ENCODE data around the gene ARHGAP33.

The ARHGAP33 gene

DNA sequence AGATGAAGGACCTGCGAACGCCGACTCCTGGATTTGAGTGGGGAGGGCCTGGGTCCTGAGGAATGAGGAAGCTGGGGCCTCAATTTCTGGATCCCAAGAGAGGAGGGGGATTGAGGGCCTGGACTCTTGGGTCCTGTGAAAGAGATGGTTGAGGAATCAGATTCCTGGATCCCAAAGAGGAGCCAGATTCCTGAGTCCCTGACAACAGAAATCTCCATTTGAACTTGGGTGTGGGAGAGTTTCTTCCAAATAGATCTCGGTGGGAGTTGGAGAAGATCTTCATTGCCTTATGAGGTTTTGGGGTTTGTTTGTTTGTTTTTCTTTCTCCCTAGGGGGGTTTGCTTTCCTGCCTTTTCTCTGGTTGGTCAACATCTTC is 29.3 kb upstream of the ARHGAP33 start:
- Mint-ChIP-seq H3K4me3 (peak overlapping the region; percentile 95), H3K4me1 (ENCODE audit: low read depth) (peaks cover 56% of the 10 kb centered on the region), H3K27me3 (no peaks in the 10 kb centered on the region), H3K36me3 (peaks cover 5% of the 10 kb centered on the region), H3K27ac (peak overlapping the region; percentile 99), H3K9me3 (ENCODE audit: low read depth) (no peaks in the 10 kb centered on the region)

DNA sequence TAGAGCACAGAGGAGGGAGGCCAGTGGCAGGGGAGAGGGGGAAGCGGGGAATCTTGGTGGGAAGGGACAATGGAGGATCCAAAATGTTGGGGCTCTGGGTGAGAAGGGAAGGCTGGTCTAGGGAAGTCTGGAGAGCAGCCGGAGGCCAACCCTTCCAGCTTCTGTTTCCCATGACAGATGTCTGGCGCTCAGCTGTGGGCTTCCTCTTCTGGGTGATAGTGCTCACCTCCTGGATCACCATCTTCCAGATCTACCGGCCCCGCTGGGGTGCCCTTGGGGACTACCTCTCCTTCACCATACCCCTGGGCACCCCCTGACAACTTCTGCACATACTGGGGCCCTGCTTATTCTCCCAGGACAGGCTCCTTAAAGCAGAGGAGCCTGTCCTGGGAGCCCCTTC is 28.8 kb upstream of the ARHGAP33 start:
- H3K36me3 Mint-ChIP-seq = peaks cover 5% of the 10 kb centered on the region
- peaks cover 56% of the 10 kb centered on the region for H3K4me1 Mint-ChIP-seq (ENCODE audit: low read depth)
- H3K27ac Mint-ChIP-seq = peak overlapping the region; percentile 99
- H3K27me3 Mint-ChIP-seq = no peaks in the 10 kb centered on the region
- H3K4me3 Mint-ChIP-seq = peak overlapping the region; percentile 95
- H3K9me3 Mint-ChIP-seq (ENCODE audit: low read depth) = no peaks in the 10 kb centered on the region

DNA sequence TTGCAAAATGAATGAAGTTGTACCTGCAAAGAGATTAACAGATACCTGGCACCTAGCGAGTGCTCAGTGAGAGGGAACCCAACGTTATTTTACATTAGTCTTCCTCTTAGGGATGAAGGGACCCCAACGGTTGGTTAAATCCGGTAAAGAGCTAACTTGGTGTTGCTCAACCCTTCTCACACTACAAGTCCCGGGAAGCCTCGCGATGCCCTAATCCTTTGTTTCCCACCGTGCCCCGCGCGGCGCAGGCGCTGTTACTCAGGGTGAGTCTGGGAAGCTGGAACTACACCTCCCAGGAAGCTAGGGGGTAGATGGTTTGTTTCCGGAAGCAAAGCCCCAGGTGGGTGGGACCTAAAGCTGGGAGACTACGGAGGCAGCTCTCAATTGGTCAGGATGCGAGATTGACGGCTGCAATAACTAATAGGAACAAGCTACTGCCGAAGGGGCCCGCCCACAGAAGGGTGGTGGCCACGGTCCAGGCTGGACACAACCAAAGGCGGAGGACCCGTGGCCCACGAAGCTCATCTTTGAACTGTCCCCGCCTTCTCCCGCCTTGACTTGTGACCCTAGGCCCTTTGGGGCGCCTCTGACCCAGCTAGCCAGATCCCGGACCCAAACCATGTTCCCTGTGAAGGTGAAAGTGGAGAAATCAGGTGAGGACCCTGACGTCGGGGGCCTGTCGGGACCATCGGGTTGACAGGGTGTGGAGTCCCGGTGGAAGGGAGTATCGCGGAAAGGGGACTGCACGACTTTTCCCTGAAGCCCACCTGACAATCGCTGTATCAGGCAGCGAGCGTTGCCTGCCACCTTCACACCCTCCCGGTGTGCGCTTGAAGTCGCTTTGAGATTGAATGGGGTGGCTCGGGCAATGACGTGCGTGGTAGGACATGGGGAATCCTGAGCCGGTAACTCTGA is 27.0 kb upstream of the ARHGAP33 start, which contains the start of gene LIN37:
LIN37 (plus strand) TSS at position 471 of the 915 bp plus-strand sequence; CDS start at position 620, 149 bp downstream.
- H3K4me1 Mint-ChIP-seq (ENCODE audit: low read depth) = peaks cover 42% of the 10 kb centered on the region
- H3K27ac Mint-ChIP-seq = peak within 1 kb of the TSS; percentile 95
- peak within 1 kb of the TSS; percentile 97 for H3K4me3 Mint-ChIP-seq
- no peaks in the 10 kb centered on the region for H3K36me3 Mint-ChIP-seq
- no peaks in the 10 kb centered on the region for H3K9me3 Mint-ChIP-seq (ENCODE audit: low read depth)
- H3K27me3 Mint-ChIP-seq = no peaks in the 10 kb centered on the region

DNA sequence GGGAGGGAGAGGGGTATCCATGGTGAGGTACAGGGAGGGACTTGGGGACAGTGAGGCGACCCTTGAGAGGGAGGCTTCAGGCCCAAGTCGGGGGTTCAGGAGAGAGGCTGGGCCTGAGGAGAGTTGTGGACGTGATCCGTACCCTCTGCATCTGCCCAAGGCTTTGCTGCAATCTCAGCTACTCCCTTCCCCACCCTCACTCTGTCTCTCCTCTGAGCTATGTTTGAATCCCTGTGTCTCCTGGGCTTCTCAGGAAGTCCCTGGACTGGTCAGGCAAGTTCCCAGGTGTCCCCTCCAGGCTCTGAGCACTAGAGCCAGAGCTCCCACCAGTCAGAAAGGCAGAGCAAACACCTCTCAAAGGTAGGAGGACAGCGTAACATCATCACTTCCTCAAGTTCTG is 25.2 kb upstream of the ARHGAP33 start:
- Mint-ChIP-seq H3K27me3 (no peaks in the 10 kb centered on the region), H3K27ac (no peak overlapping the region), H3K36me3 (no peaks in the 10 kb centered on the region), H3K4me3 (peak overlapping the region; percentile 27), H3K4me1 (ENCODE audit: low read depth) (peaks cover 33% of the 10 kb centered on the region), H3K9me3 (ENCODE audit: low read depth) (no peaks in the 10 kb centered on the region)

DNA sequence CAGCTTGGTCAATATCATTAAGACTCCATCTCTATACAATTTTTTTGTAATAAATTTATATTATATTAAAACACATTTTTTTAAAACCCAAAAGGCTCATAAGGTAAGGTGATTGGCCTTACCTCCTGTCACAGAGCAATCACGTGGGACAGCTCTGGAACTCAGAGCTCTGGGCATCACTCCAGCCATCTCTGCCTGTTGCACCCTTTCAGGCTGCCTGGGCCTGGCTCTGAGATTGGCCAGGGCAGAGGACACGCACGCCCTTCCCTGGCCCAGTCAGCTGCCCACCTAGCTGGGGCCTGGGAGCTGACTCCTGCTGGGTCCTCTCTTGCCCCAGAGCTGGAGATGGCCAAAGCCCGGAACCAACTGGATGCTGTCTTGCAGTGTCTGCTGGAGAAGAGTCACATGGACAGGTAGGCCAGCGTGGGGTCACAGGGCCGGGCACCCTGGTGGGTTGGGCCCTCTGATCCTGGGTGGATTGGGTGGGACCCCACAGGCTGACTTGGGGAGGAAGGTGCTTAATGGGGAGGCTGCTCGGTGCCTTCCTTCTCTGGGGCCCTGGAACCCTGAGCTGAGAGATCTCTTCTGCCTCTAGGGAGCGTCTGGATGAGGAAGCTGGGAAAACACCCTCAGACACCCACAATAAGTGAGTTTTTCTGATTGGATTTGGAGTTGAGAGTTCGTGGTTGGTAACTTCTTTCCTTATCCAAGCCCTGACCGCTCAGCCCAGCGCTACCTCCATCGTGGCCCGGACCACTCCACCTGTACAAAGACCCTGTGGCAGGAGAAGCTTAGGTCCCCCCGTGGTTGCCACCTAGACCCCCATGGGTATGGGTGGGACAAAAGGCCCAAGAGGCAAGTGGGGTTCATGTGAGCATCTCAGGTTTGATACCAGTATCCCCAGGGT is 23.3 kb upstream of the ARHGAP33 start:
- H3K27ac Mint-ChIP-seq = no peak overlapping the region
- H3K27me3 Mint-ChIP-seq = no peaks in the 10 kb centered on the region
- no peak overlapping the region for H3K4me3 Mint-ChIP-seq
- H3K4me1 Mint-ChIP-seq (ENCODE audit: low read depth) = peaks cover 28% of the 10 kb centered on the region
- H3K9me3 Mint-ChIP-seq (ENCODE audit: low read depth) = no peaks in the 10 kb centered on the region
- no peaks in the 10 kb centered on the region for H3K36me3 Mint-ChIP-seq

DNA sequence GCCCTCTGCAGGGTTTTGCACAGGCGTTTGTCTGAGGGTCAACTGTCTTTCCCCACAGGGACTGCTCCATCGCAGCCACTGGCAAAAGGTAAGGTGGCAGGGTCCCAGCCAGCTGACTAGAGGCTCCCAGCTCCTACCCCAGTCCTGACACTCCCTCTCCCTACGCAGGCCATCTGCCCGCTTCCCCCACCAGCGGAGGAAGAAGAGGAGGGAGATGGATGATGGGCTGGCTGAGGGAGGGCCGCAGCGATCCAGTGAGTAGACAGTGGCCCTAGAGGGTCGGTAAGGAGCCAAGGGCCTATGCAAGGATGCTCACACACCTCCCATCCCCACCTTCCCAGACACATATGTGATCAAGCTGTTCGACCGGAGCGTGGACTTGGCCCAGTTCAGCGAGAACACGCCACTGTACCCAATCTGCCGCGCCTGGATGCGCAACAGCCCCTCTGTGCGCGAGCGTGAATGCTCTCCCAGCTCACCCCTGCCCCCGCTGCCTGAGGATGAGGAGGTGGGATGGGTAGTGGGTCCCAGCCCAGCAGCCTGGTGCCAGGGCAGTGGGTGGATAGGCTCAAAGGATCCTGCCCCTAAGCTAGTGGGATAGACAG is 22.5 kb upstream of the ARHGAP33 start:
- Mint-ChIP-seq H3K27ac (no peak overlapping the region), H3K4me3 (no peak overlapping the region), H3K9me3 (ENCODE audit: low read depth) (no peaks in the 10 kb centered on the region), H3K36me3 (no peaks in the 10 kb centered on the region), H3K4me1 (ENCODE audit: low read depth) (peaks cover 34% of the 10 kb centered on the region), H3K27me3 (no peaks in the 10 kb centered on the region)

DNA sequence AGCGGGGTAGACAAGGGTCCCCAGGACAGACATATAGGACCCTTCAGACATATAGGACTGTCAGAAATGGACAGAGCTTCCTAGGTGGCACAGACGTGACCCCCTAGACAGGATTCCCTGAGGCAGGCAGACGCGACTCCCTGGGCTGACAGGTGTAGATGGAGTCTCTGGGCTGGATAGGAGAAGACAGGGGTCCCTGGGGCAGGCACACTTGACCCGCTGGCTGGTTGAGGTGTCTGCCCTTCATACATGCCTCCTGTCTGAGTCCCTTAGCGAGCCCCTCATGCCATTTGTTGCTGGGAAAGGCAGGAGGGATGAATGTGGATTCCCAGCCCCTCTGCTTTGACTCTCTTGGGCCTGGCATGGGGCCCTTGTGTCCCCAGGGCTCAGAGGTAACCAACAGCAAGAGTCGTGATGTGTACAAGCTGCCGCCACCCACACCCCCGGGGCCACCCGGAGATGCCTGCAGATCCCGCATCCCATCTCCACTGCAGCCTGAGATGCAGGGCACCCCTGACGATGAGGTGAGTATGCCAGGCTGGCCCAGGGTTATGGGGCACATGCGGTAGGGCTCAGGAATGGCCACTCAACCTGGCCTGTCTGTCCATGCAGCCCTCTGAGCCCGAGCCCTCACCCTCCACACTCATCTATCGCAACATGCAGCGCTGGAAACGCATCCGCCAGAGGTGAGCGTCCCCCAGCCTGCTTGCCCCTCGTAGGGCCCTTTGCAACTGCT is 21.6 kb upstream of the ARHGAP33 start:
- Mint-ChIP-seq H3K4me1 (ENCODE audit: low read depth) (peaks cover 27% of the 10 kb centered on the region), H3K36me3 (no peaks in the 10 kb centered on the region), H3K9me3 (ENCODE audit: low read depth) (no peaks in the 10 kb centered on the region), H3K4me3 (no peak overlapping the region), H3K27ac (no peak overlapping the region), H3K27me3 (no peaks in the 10 kb centered on the region)

DNA sequence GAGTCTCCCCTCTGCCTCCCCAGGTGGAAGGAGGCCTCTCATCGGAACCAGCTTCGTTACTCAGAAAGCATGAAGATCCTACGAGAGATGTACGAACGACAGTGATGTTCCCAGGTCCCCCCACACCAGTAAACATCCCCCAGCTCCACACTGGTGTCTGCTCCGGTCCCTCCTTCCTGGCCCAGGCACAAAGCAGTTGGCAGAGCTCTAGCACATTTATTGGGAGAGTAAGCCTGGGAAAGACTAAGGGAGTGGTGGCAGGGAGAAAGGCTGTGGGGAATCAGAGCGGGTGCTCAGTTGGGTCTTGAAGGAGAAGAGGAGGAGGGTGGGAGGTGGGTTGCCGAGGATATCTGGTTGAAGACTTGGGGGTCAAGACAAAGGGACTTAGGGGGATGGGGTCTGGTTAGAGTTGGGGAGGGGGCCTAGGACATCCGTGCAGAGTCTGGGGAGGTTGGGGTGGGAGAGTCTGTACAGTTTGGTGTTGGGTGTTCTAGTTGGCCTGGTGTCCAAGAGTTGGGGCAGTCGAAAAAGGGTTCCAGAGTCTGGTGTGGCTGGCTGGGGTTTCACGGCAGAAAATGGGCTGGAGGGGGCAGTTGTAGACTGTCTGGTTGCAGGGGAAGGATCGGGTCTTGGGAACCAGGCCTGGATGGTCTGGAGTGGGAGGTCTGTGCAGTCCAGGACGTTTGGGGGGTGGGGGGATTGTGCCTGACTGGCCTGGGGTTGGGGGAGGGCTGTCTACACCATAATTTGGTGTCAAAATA is 20.8 kb upstream of the ARHGAP33 start:
- no peak overlapping the region for H3K27ac Mint-ChIP-seq

DNA sequence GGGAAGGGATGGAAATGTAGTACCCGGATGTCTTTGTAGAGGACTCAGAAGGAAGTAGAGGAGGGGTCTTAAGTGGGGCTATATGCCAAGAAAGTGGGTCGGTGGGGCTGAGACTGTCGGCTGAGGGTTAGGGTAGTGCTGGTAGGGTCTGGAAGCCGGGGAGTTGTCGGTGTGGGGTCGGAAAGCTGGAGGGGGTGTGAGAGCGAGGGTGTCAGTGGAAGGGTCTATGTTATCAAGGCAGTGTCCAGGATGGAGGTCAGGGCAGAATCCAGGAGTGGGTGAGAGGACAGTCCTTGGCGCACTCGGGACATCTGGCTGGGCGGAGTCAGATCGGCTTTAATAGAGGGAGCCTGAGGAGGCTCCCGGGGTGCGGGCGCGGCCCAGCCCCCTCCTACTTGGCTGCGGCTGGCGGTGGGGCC is 20.2 kb upstream of the ARHGAP33 start:
- peak overlapping the region; percentile 51 for H3K4me3 Mint-ChIP-seq
- no peaks in the 10 kb centered on the region for H3K27me3 Mint-ChIP-seq
- no peaks in the 10 kb centered on the region for H3K9me3 Mint-ChIP-seq (ENCODE audit: low read depth)
- H3K4me1 Mint-ChIP-seq (ENCODE audit: low read depth) = peaks cover 27% of the 10 kb centered on the region
- H3K36me3 Mint-ChIP-seq = no peaks in the 10 kb centered on the region
- H3K27ac Mint-ChIP-seq = no peak overlapping the region

More for the DNA sequence above, 20.8 kb upstream of the ARHGAP33 start:
- Mint-ChIP-seq H3K9me3 (ENCODE audit: low read depth) (no peaks in the 10 kb centered on the region), H3K27me3 (no peaks in the 10 kb centered on the region), H3K36me3 (no peaks in the 10 kb centered on the region), H3K4me1 (ENCODE audit: low read depth) (peaks cover 30% of the 10 kb centered on the region), H3K4me3 (peak overlapping the region; percentile 51)

DNA sequence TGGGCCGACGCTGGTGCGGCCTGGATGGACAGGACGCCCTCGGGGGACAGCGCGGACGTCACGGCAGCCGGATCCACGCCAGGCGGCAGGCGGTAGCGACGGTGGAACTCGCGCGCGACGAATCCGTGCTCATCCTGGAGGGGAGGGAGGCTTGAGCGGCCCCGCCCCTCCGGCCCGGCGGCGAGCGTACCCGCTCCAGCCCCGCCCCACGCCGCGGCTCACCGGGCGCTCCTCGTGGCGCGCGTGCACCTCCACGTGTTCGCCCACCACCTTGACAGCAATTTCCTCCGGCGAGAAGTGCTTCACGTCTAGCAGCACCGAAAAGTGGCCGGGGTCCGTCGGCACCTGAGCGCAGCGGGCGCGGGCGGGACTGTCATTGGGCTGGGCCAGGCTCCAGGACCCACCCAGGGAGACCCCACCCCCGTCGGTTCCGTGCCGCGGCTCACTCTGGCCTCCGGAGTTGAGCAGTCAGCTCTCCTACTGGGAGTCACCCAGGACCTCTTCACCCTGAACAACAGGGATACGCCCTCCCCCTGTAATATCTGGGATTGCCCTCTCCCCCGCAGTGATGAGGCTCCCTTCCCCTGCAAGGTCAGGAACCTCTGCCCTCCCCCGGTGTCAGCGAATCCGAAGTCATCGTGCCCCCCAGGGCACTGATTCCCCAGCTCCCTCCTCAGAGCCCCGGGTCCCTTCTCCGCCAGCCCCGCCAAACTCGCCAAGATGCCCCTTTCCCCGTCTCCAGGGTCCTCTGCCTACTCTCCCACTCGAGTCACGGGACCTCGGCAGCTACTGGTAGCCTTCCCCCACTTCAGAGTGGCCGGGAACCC is 19.6 kb upstream of the ARHGAP33 start:
- peak overlapping the region; percentile 68 for H3K4me3 Mint-ChIP-seq
- H3K36me3 Mint-ChIP-seq = no peaks in the 10 kb centered on the region
- H3K9me3 Mint-ChIP-seq (ENCODE audit: low read depth) = no peaks in the 10 kb centered on the region
- H3K27me3 Mint-ChIP-seq = no peaks in the 10 kb centered on the region
- no peak overlapping the region for H3K27ac Mint-ChIP-seq
- peaks cover 27% of the 10 kb centered on the region for H3K4me1 Mint-ChIP-seq (ENCODE audit: low read depth)

DNA sequence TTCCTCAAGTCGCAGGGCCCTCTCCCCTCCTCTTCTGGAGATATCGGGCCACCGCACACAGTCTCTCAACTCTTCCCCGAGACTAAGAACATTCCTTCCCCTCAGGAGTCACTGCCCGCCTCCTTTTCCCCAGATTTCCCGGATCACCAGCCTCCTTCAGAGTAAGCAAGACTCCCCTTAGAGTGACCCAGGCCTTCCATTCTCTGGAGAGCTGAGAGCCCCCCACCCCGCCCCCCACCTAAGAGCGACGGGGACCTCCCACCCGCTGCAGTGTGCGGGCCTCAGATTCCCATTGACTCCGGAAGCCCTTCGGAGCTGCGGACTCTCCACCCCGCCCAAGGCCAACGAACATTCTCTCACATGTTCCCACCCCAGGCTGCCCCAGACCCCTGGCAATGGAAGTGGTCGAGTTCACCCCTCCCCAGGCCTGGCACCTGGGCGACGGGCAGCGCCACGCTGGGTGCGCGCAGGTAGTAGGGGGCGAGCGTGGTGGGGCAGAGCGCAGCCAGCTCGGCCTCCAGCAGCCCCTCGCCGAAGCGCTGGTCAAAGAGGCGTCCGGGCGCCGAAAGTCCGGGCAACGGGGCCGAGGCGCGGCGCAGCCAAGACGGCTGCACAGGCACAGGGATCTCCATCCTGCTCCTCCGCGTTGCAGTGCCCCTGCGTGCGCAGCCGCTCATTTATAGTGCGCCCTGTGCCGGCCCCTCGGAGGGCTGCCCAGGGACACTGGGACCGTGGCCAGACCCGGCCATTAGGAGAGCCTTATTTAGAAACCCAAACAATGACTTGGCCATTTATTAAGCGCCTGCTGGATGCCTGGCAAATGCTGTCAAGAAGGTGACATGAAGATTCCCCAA is 18.8 kb upstream of the ARHGAP33 start, which contains the start of gene HSPB6:
HSPB6 (minus strand) TSS at position 653 of the 854 bp plus-strand sequence; CDS start at position 632, 21 bp downstream.
- no peaks in the 10 kb centered on the region for H3K27me3 Mint-ChIP-seq
- H3K9me3 Mint-ChIP-seq (ENCODE audit: low read depth) = no peaks in the 10 kb centered on the region
- H3K36me3 Mint-ChIP-seq = no peaks in the 10 kb centered on the region
- peaks cover 27% of the 10 kb centered on the region for H3K4me1 Mint-ChIP-seq (ENCODE audit: low read depth)
- H3K27ac Mint-ChIP-seq = peak within 1 kb of the TSS; percentile 95
- peak within 1 kb of the TSS; percentile 96 for H3K4me3 Mint-ChIP-seq

DNA sequence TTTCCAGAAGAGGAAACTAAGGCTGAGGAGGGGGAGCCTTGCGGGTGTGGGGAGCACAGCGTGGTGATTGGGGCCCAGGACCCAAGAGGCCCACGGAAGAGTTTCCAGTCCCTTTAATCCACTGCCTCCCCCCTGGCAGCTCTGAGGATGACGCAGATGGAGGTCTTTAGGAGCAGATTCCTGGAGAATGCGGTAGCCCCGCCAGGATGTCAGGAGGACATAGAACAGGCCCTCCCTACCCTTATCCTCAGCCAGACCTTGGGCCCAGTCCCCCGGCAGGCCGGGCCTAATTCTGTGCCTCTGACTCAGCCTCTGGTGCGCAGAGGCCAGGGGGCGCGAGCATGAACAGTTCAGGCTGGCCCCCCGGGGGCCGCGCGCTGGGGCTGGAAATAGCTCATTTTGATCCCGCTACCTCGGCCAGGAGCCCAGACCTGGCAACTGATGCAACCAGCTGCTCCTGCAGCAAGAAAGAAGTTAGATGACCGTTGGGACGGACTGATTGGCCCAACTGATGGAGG is 18.1 kb upstream of the ARHGAP33 start:
- no peaks in the 10 kb centered on the region for H3K9me3 Mint-ChIP-seq (ENCODE audit: low read depth)
- peaks cover 27% of the 10 kb centered on the region for H3K4me1 Mint-ChIP-seq (ENCODE audit: low read depth)
- H3K4me3 Mint-ChIP-seq = peak overlapping the region; percentile 96
- no peak overlapping the region for H3K27ac Mint-ChIP-seq
- H3K36me3 Mint-ChIP-seq = no peaks in the 10 kb centered on the region
- no peaks in the 10 kb centered on the region for H3K27me3 Mint-ChIP-seq
